ENCODE results near the gene ZC3H4.

Gene ZC3H4

GRCh38 chr19:47032171-47032811, 81.3 kb downstream of the ZC3H4 start:
- H3K27ac ChIP-seq = no peak overlapping the region
- TF ChIP-seq ZFX (IDR thresholded peaks at IDR 0.05) = no peak
- peak; percentile 84 for TF ChIP-seq CTCF (conservative IDR thresholded peaks at IDR 0.05)

- TF ChIP-seq CTCF (conservative IDR thresholded peaks at IDR 0.05) = no peak
- no peak for TF ChIP-seq ZFX (IDR thresholded peaks at IDR 0.05)
- no peak overlapping the region for H3K27ac ChIP-seq
These were observed 85.4 kb downstream of the ZC3H4 start for GRCh38 chr19:47028195-47028601.

- no peak for TF ChIP-seq CTCF (conservative IDR thresholded peaks at IDR 0.05)
- no peak for TF ChIP-seq ZFX (IDR thresholded peaks at IDR 0.05)
- H3K27ac ChIP-seq = no peak overlapping the region
These were observed 85.9 kb downstream of the ZC3H4 start for GRCh38 chr19:47027586-47028088.

GRCh38 chr19:47026889-47027288, 86.7 kb downstream of the ZC3H4 start:
- TF ChIP-seq ZFX (IDR thresholded peaks at IDR 0.05) = no peak
- no peak for TF ChIP-seq CTCF (conservative IDR thresholded peaks at IDR 0.05)
- H3K27ac ChIP-seq = no peak overlapping the region

- no peak overlapping the region for H3K27ac ChIP-seq
- no peak for TF ChIP-seq ZFX (IDR thresholded peaks at IDR 0.05)
- no peak for TF ChIP-seq CTCF (conservative IDR thresholded peaks at IDR 0.05)
These were observed 87.4 kb downstream of the ZC3H4 start for GRCh38 chr19:47026156-47026555.

GRCh38 chr19:47024502-47024901, 89.1 kb downstream of the ZC3H4 start:
- TF ChIP-seq CTCF (conservative IDR thresholded peaks at IDR 0.05) = no peak
- no peak for TF ChIP-seq ZFX (IDR thresholded peaks at IDR 0.05)
- no peak overlapping the region for H3K27ac ChIP-seq

GRCh38 chr19:47023448-47023794, 90.2 kb downstream of the ZC3H4 start:
- TF ChIP-seq CTCF (conservative IDR thresholded peaks at IDR 0.05) = no peak
- no peak for TF ChIP-seq ZFX (IDR thresholded peaks at IDR 0.05)
- no peak overlapping the region for H3K27ac ChIP-seq

Measured in C4-2B (cell line).